NB4 (cell line): Measurements from ENCODE around the gene IL31.
"Not testable (repeated sequence)": the region's sequence is repeated elsewhere in the genome, so short reads cannot be mapped to it uniquely, and the experiment has no call there.

ENCODE experiments used
- DNase-seq: peaks from one replicate; pipeline ENCODE4 v3.0.0; 2010; ENCODE audit warnings: low read depth
- H3K4me3 ChIP-seq: one replicate; pipeline ENCODE4 v1.5.1; 2011; ENCODE audit warnings: mild to moderate bottlenecking, low read depth, low read length, moderate library complexity
- CTCF ChIP-seq: IDR thresholded peaks from one replicate; pipeline ENCODE4 v1.5.1; 2012; ENCODE audit warnings: low read depth, low read length
- MAX ChIP-seq: IDR thresholded peaks from 2 replicates; pipeline ENCODE4 v1.6.1; 2011; ENCODE audit warnings: low read depth, low read length
- MYC ChIP-seq: IDR thresholded peaks from 2 replicates; pipeline ENCODE4 v1.6.1; 2011; ENCODE audit warnings: low read depth, low read length
- POLR2A ChIP-seq: IDR thresholded peaks from 2 replicates; pipeline ENCODE4 v1.6.1; 2011; ENCODE audit warnings: mild to moderate bottlenecking; ENCODE audit not compliant: insufficient read length; ENCODE audit errors: extremely low read depth

IL31 gene

DNA sequence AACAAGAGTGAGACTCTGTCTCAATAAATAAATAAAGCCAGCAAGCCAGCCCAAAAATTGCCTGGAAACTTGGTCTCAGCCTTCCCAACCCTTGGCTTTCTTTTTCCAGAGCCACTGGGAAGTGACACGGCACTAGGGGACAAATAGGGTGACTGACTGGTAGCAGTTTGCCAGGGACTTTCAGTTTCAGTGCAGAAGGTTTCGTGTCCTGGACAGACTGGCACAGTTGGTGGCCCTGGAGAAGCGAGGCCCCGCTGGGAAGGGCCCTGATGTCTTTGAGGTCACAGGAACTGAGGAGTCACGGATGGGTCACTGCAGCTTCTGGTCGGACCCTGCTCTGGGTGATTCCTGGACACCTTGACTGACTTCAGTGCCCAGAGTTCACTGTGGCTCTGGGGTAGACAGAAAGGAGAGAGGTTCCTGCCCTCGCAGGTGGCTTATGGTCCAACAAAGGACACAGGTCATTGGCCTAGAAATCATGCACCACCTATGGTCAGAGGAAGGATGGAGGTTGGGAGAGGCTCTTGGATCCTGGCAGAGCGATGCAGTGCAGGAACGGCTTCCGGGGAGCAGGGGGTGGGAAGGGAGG lies 11.6 kb upstream of the IL31 start:
- H3K4me3 ChIP-seq = no peak overlapping the region
- no peak for DNase-seq
- TF ChIP-seq MYC (no peak), MAX (no peak), POLR2A (no peak), CTCF (no peak)

DNA sequence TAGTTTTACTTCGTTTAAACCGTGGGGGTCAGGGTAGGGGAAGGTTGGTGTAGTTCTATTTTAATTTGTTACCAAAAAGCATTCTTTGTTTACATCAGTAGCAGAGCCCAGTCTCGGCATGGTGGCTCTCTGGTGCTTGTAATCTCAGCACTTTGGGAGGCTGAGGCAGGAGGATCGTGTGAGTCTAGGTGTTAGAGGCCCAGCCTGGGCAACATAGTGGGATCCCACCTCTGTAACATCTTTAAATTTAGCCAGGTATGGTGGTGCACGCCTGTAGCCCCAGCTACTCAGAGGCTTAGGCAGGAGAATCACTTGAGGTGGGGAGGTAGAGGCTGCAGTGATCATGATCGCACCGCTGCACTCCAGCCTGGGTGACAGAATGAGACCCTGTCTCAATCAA lies 11.1 kb upstream of the IL31 start:
- no peak for DNase-seq
- H3K4me3 ChIP-seq = no peak overlapping the region
- TF ChIP-seq MYC = no peak
- no peak for TF ChIP-seq CTCF
- no peak for TF ChIP-seq POLR2A
- no peak for TF ChIP-seq MAX

GRCh38 chr12:122184517-122184916 lies 10.5 kb upstream of the IL31 start:
- DNase-seq = peak; percentile 92
- TF ChIP-seq MAX (peak; percentile 95), CTCF (no peak), POLR2A (peak; percentile 36), MYC (peak; percentile 83)
- no peak overlapping the region for H3K4me3 ChIP-seq

DNA sequence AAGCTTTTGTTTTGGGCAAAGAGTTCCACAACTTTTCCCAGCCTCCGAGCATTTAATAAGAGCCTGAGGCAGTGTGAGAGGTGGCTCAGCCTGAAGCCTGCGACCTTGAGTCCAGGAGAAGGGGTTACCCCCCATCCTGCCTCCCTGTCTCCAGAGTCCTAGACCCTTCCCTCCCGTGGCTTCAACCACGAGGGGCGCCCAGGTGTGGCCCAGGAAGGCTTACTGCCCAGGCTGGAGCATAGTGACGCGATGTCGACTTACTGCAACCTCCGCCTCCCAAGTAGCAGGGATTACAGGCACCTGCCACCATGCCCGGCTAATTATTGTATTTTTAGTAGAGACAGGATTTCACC lies 9.5 kb upstream of the IL31 start:
- TF ChIP-seq MAX = no peak
- no peak for TF ChIP-seq MYC
- no peak for TF ChIP-seq CTCF
- TF ChIP-seq POLR2A = no peak
- DNase-seq = no peak
- no peak overlapping the region for H3K4me3 ChIP-seq

DNA sequence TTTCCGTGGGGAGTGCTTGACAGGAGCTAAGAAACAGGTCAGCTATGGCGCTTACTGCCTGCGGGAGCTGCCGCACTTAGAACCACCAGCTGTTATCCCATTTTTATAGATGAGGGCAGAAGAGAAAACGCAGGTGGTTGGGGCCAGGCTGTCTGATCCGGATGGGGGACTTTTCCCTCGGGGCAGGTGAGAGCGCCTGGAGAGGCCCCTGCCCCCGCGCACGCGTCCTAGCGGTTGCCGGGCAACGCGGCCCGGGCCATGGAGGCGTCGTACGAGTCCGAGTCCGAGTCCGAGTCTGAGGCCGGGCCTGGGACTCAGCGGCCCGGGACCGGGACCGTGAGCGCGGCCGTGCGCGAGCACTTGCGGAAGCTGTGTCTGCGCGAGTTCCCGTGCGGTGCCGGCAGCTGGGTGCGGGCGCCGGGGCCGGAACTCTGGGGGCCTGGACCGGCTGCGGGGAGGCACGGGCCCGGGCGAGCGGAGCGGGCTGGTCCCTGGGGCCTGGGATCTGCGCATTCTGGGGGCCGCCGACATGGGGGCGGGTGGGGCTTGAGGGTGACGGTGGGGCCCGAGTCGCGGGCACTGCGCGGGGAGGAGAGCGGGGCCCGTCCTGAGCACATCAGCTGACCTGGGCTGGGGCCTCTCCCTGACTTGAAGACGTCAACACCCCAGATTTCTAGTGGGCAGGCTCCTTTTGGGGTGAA lies 9.0 kb upstream of the IL31 start, which contains the start of gene LRRC43:
Gene LRRC43 (plus strand): TSS at position 237 of the 701 bp plus-strand sequence. CDS start 22 bp downstream, at position 259.
- TF ChIP-seq CTCF (no peak), MAX (0 out of 2 replicates have a peak, but pooled peaks have one; percentile 3)
- DNase-seq = peak; percentile 66

DNA sequence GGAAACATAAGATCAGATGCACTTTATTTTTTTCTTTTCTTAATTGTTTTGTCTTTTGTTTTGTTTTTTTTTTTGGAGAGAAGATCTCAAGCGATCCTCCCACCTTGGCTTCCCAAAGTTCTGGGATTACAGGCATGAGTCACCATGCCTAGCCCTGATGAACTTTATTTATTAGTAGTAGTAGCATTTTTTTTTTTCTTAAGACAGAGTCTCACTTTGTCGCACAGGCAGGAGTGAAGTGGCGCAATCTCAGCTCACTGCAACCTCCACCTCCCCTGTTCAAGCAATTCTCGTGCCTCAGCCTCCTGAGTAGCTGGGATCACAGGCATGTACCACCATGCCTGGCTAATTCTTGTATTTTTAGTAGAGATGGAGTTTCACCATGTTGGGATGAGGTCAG lies 2.5 kb upstream of the IL31 start:
- DNase-seq, H3K4me3 ChIP-seq: not testable (repeated sequence)

More for the DNA sequence above, 9.0 kb upstream of the IL31 start, which contains the start of gene LRRC43:
- peak within 1 kb of the TSS; percentile 48 for H3K4me3 ChIP-seq
